Karpas-422 (cell line): ENCODE measurements around the gene PRDM8. TPM values are rescaled to one million over a fixed set of nuclear protein-coding genes. Genes with fewer than 3 reads are reported as not detected.

Experiments
- DNase-seq: peaks from one replicate; pipeline ENCODE4 v3.0.0-alpha.2; 2015
- H2AFZ ChIP-seq: fragments of 200-600 bp; sonication (generic); 2 replicates; pipeline ENCODE4 v1.6.1; 2014; ENCODE audit warnings: antibody characterized with exemption, low read length, mixed read lengths
- H3K27ac ChIP-seq: fragments of 200-600 bp; sonication (generic); 2 replicates; pipeline ENCODE4 v1.5.1; 2014; ENCODE audit warnings: mild to moderate bottlenecking, low read length, moderate library complexity
- H3K27me3 ChIP-seq: fragments of 200-600 bp; sonication (generic); 2 replicates; pipeline ENCODE4 v1.6.1; 2014; ENCODE audit warnings: low read length, mixed read lengths
- H3K36me3 ChIP-seq: fragments of 200-600 bp; sonication (generic); 2 replicates; pipeline ENCODE4 v1.6.1; 2014; ENCODE audit warnings: low read length, mixed read lengths; ENCODE audit not compliant: insufficient read depth
- H3K4me1 ChIP-seq: fragments of 200-600 bp; sonication (generic); 2 replicates; pipeline ENCODE4 v1.6.1; 2014; ENCODE audit warnings: mild to moderate bottlenecking, low read length, mixed read lengths
- H3K4me2 ChIP-seq: fragments of 200-600 bp; sonication (generic); 2 replicates; pipeline ENCODE4 v1.6.1; 2014; ENCODE audit warnings: low read length, low read depth, mild to moderate bottlenecking; ENCODE audit not compliant: poor library complexity, severe bottlenecking
- H3K4me3 ChIP-seq: fragments of 200-600 bp; sonication (generic); 2 replicates; pipeline ENCODE4 v1.5.1; 2014; ENCODE audit warnings: mild to moderate bottlenecking, antibody characterized with exemption, low read length, mixed read lengths
- H3K79me2 ChIP-seq: fragments of 200-600 bp; sonication (generic); 2 replicates; pipeline ENCODE4 v1.6.1; 2014; ENCODE audit warnings: mild to moderate bottlenecking, low read length, mixed read lengths
- H3K9ac ChIP-seq: fragments of 200-600 bp; sonication (generic); 2 replicates; pipeline ENCODE4 v1.6.0; 2014; ENCODE audit warnings: low read length
- H3K9me2 ChIP-seq: fragments of 200-600 bp; sonication (generic), shearing (Covaris generic); replicated peaks from 2 replicates; pipeline ENCODE4 v1.6.0; 2014; ENCODE audit warnings: mild to moderate bottlenecking, low read length, moderate library complexity; ENCODE audit not compliant: insufficient read depth
- H3K9me3 ChIP-seq: fragments of 300-700, 200-600 bp; sonication (generic); 2 replicates; pipeline ENCODE4 v1.6.1; 2014; ENCODE audit warnings: low read length, mixed read lengths
- H4K20me1 ChIP-seq: fragments of 200-600 bp; sonication (generic); 2 replicates; pipeline ENCODE4 v1.6.1; 2014; ENCODE audit warnings: mild to moderate bottlenecking, antibody characterized with exemption, low read length, low read depth; ENCODE audit not compliant: insufficient read depth
- total RNA-seq: library from RNA; depleted of rRNA; stranded (reverse); fragments of >200 nt; shearing (Covaris generic); gene quantifications from 2 replicates; pipeline ENCODE4 v1.2.3, GENCODE V29; 2014; ENCODE audit warnings: low replicate concordance; rRNA removed

Gene PRDM8
- not detected in 2 replicates for total RNA-seq

DNA sequence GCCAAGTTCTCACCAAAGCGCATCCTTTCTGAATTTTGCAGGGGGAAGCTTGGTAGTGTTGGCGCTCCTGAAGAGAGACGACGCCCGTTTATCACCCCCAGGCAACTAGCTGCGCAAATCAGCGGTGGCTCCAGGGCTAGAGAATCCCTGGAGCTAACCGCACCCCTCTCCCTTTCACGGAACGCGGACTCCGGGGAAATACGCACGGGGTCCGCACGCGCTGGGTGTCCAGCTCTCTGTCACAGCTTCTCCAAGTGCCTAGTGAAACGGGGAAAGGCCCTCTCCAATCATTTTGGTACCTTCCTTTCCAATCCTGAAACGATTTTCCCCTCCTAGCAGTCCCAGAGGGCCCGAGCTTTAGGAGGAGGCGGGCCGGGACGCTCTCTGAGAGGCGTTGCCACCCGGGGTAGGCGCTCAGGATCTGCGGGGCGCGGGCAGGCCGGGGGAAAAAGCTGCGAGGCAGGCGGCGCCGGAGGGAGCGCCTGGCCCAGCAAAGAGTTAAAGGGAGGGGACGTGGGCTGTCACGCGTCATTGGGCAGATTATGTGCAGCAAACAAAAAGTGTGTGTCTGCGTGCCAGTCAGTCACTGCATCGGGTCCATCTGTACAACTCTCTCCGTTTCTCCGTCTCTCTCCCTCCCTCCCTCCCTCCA, at the start of gene PRDM8:
PRDM8 (plus strand) TSS at position 582 of the 652 bp plus-strand sequence. CDS start 2,578 bp downstream, outside the sequence.
- no peaks in the 10 kb centered on the region for H3K9me3 ChIP-seq
- H3K27ac ChIP-seq: no peak within 1 kb of the TSS
- H3K4me1 ChIP-seq: no peaks in the 10 kb centered on the region
- no peaks in the 10 kb centered on the region for H4K20me1 ChIP-seq
- H3K79me2 ChIP-seq: no peaks in the 10 kb centered on the region
- H3K36me3 ChIP-seq: no peaks in the 10 kb centered on the region
- no peak within 1 kb of the TSS for H2AFZ ChIP-seq
- no peak within 1 kb of the TSS for H3K4me3 ChIP-seq
- no peak within 1 kb of the TSS for H3K4me2 ChIP-seq
- no peaks in the 10 kb centered on the region for H3K27me3 ChIP-seq
- no peaks in the 10 kb centered on the region for H3K9me2 ChIP-seq
- H3K9ac ChIP-seq: no peak within 1 kb of the TSS
- no peak for DNase-seq

DNA sequence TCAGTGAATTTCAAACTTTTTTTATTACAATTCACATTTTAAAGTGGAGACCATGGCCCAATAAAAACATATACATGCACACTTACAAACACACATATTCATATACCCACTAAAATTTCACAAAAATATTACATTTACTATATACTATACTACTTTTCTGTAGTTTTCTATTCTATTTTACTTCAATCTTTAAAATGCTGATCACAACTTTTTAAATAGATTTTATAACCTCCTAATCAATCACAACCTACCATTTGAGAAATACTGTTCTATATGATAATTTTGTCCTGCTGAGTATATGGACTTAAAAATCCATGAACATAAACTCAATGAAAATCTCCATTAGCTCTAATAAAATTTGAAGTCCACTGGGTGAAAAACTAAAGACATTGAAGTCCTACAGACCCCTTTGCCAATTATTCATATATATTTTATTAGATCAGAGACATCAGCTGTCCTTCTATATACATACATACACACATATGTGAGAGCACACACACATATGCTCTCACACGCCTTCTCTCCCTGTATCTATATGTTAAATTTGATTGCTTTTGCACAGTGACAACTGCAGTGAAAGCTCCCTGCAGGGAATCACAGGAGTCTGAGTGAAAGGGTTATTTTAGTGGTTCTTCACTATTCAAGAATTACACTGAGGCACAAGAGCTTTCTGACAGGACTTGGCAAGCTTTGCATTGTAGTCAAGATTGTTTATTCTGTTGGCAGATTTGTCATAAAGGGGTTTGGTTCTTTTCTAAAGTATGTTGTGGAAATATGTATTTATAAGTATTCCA, 46.7 kb upstream of the PRDM8 start:
- Histone ChIP-seq H3K9ac (no peak overlapping the region), H3K79me2 (no peaks in the 10 kb centered on the region), H3K4me2 (no peak overlapping the region), H3K36me3 (no peaks in the 10 kb centered on the region), H3K4me1 (no peaks in the 10 kb centered on the region), H4K20me1 (no peaks in the 10 kb centered on the region), H3K27me3 (no peaks in the 10 kb centered on the region), H2AFZ (no peak overlapping the region), H3K27ac (no peak overlapping the region), H3K9me3 (no peaks in the 10 kb centered on the region), H3K4me3 (no peak overlapping the region), H3K9me2 (no peaks in the 10 kb centered on the region)
- DNase-seq: no peak

DNA sequence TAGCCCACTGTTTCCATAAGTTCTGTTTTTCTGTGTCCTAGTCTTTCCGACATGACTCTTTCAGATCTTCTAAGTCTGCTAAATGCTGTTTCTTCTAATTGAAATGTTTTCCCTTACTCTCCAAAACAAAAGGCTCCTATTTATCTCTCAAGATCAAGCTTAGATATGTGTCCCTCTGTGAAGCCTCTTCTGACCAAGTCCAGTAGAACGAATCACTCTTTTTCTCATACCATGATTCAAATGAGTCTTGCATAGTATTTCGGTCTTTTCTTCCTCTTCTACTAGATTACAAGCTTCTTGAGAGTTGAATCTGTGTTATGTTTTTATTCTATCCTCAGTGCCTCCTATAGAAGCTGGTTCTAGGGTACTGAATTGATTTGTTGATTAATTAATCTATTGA, 45.3 kb upstream of the PRDM8 start:
- Histone ChIP-seq H3K79me2 (no peaks in the 10 kb centered on the region), H3K4me2 (no peak overlapping the region), H3K9me2 (no peaks in the 10 kb centered on the region), H3K36me3 (no peaks in the 10 kb centered on the region), H3K4me1 (no peaks in the 10 kb centered on the region), H4K20me1 (no peaks in the 10 kb centered on the region), H3K9me3 (no peaks in the 10 kb centered on the region), H2AFZ (no peak overlapping the region), H3K27me3 (no peaks in the 10 kb centered on the region), H3K9ac (no peak overlapping the region), H3K4me3 (no peak overlapping the region), H3K27ac (no peak overlapping the region)
- no peak for DNase-seq

DNA sequence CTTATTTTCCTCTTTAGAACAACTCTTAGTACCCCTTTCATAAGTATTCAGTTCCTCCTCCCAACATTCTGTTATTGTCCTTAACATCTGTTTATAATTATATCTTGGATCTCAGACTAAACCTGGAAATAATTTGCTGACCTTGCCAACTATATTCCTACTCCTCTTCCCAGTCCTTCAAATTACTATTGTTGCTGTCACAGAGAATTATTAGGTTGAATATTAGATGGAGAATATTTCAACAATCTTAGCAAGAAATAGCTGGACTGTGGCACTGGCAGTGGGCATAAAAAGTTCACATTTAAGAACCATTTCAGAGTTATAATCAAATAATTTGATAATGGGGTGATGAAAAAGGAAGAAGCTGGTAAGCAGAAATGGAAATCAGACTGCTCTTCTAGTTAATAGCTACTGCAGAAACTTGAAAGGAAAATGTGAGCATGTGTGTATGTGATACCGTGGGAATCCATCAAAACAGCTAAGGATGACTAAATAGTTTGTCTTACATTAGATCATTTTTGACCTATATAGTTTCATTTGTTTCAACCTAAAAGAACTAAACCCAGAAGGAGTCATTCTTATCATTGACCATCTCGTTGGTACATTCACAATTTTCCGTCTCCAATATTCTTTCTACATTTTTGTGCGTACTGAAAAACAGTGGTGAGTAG, 43.3 kb upstream of the PRDM8 start:
- H3K9me2 ChIP-seq: no peaks in the 10 kb centered on the region
- no peaks in the 10 kb centered on the region for H3K79me2 ChIP-seq
- H3K27me3 ChIP-seq: no peaks in the 10 kb centered on the region
- H3K4me1 ChIP-seq: no peaks in the 10 kb centered on the region
- no peak overlapping the region for H2AFZ ChIP-seq
- no peak for DNase-seq
- no peaks in the 10 kb centered on the region for H4K20me1 ChIP-seq
- no peak overlapping the region for H3K9ac ChIP-seq
- H3K27ac ChIP-seq: no peak overlapping the region
- no peak overlapping the region for H3K4me2 ChIP-seq
- H3K9me3 ChIP-seq: no peaks in the 10 kb centered on the region
- no peaks in the 10 kb centered on the region for H3K36me3 ChIP-seq
- H3K4me3 ChIP-seq: no peak overlapping the region

DNA sequence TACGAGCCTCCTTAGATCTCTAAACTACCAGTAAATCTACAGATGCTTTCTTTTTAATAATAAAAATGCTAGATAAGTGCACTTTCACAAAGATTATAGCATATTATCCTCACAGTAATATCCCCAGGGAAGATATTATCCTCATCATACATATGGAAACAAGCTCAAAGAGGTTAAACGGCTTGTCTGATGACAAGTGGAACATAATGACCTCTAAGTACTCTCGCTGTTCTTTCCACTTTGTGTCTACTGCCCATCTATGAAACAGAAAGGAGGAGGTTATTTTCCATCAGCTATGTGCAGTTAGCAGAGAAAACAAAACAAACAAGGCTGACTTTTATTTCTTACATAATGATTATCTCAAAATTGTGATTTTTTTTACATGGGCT, 42.8 kb upstream of the PRDM8 start:
- H3K9me2 ChIP-seq: no peaks in the 10 kb centered on the region
- no peaks in the 10 kb centered on the region for H3K79me2 ChIP-seq
- H3K4me2 ChIP-seq: no peak overlapping the region
- no peak overlapping the region for H3K9ac ChIP-seq
- no peaks in the 10 kb centered on the region for H3K4me1 ChIP-seq
- H3K4me3 ChIP-seq: no peak overlapping the region
- no peak for DNase-seq
- no peak overlapping the region for H2AFZ ChIP-seq
- H3K9me3 ChIP-seq: no peaks in the 10 kb centered on the region
- H3K27ac ChIP-seq: no peak overlapping the region
- H4K20me1 ChIP-seq: no peaks in the 10 kb centered on the region
- no peaks in the 10 kb centered on the region for H3K36me3 ChIP-seq
- no peaks in the 10 kb centered on the region for H3K27me3 ChIP-seq

DNA sequence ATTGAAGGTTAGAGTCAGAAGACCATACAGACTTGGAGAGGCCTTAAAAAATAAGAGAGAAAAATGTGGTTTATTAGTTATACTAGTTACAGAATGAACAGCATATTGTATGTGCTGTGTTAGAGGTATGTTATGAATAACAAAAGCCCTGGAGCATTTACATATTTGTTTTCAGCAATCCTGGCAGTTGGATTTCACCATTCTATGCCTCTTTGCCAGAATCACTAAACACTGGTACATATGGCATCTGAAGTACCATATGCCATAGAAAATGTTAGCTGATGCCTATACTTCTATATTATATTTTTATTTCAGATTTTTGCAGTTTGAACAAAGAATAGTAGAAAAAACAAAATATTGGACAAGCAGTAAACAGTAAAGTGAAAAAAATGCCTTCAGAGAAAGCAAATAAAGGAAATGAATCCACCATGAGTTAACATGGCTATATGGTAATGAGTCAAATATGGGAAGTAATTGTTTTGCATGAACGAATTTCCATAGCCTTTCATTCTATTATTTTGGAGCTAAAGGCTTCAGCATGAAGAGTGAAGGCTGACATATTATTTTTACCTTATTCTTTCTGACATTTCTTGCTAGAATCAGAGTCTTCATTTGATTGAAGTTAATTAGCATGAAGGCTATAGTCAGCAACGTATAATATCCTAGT, 41.9 kb upstream of the PRDM8 start:
- H3K4me2 ChIP-seq: no peak overlapping the region

DNA sequence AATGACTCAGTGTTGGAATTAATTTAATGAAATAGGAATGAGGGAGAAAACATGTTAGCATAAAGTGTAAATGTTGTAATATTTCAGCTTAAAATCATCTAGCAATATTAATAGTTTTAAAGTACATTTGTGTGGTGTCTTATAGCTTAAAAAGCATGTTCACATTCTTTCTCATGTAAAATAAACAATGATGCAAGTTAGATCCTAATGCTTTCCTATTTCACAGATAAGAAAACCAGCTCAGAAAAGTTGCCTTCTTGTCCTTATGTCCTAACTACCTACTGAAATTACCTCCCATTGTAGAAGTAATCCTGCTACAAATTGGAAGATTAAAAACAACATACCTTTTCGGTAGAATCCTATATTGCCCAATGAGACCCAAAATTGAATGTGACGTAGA, 40.9 kb upstream of the PRDM8 start:
- Histone ChIP-seq H3K27me3 (no peaks in the 10 kb centered on the region), H4K20me1 (no peaks in the 10 kb centered on the region), H3K36me3 (no peaks in the 10 kb centered on the region), H3K27ac (no peak overlapping the region), H2AFZ (no peak overlapping the region), H3K4me1 (no peaks in the 10 kb centered on the region), H3K79me2 (no peaks in the 10 kb centered on the region), H3K9me3 (no peaks in the 10 kb centered on the region), H3K4me3 (no peak overlapping the region), H3K9ac (no peak overlapping the region), H3K4me2 (no peak overlapping the region), H3K9me2 (no peaks in the 10 kb centered on the region)
- no peak for DNase-seq

More for the DNA sequence above, 41.9 kb upstream of the PRDM8 start:
- Histone ChIP-seq H3K79me2 (no peaks in the 10 kb centered on the region), H3K9ac (no peak overlapping the region), H3K9me3 (no peaks in the 10 kb centered on the region), H3K4me1 (no peaks in the 10 kb centered on the region), H4K20me1 (no peaks in the 10 kb centered on the region), H3K36me3 (no peaks in the 10 kb centered on the region), H3K27ac (no peak overlapping the region), H3K9me2 (no peaks in the 10 kb centered on the region), H3K4me3 (no peak overlapping the region), H3K27me3 (no peaks in the 10 kb centered on the region), H2AFZ (no peak overlapping the region)
- DNase-seq: no peak
